DOHH2 (cell line): ENCODE measurements around the gene HES4.

Experiments
- H3F3A ChIP-seq: fragments of 200-600 bp; sonication (generic), shearing (Covaris generic); 2 replicates; pipeline ENCODE4 v1.6.0; 2016; ENCODE audit warnings: antibody characterized with exemption, mild to moderate bottlenecking; ENCODE audit not compliant: control insufficient read depth, insufficient read depth
- H3K27ac ChIP-seq: fragments of 200-600 bp; sonication (generic); 2 replicates; pipeline ENCODE4 v1.5.1; 2014; ENCODE audit warnings: low read depth, mild to moderate bottlenecking, low read length, moderate library complexity
- H3K27me3 ChIP-seq: fragments of 200-600 bp; sonication (generic); 2 replicates; pipeline ENCODE4 v1.6.1; 2014; ENCODE audit warnings: mild to moderate bottlenecking, low read length, mixed read lengths; ENCODE audit not compliant: control insufficient read depth
- H3K36me3 ChIP-seq: fragments of 200-600 bp; sonication (generic); 2 replicates; pipeline ENCODE4 v1.6.1; 2014; ENCODE audit warnings: mild to moderate bottlenecking, low read length, moderate library complexity, mixed read lengths; ENCODE audit not compliant: control insufficient read depth
- H3K4me1 ChIP-seq: fragments of 200-600 bp; sonication (generic); 2 replicates; pipeline ENCODE4 v1.6.1; 2014; ENCODE audit warnings: mild to moderate bottlenecking, low read length, mixed read lengths; ENCODE audit not compliant: control insufficient read depth
- H3K4me2 ChIP-seq: fragments of 200-600 bp; sonication (generic); 2 replicates; pipeline ENCODE4 v1.6.0; 2014; ENCODE audit warnings: mild to moderate bottlenecking, low read length, moderate library complexity
- H3K4me3 ChIP-seq: fragments of 200-600 bp; sonication (generic); 2 replicates; pipeline ENCODE4 v1.5.1; 2014; ENCODE audit warnings: mild to moderate bottlenecking, low read length, mixed read lengths
- H3K79me2 ChIP-seq: fragments of 200-600 bp; sonication (generic); 2 replicates; pipeline ENCODE4 v1.6.1; 2014; ENCODE audit warnings: mild to moderate bottlenecking, low read length, mixed read lengths; ENCODE audit not compliant: control insufficient read depth
- H3K9me2 ChIP-seq: fragments of 200-600 bp; sonication (generic); replicated peaks from 2 replicates; pipeline ENCODE4 v1.6.1; 2014; ENCODE audit warnings: mild to moderate bottlenecking, low read length, mixed read lengths; ENCODE audit not compliant: control insufficient read depth
- H3K9me3 ChIP-seq: fragments of 200-600 bp; sonication (generic); 2 replicates; pipeline ENCODE4 v1.6.1; 2014; ENCODE audit warnings: antibody characterized with exemption, low read length, mixed read lengths; ENCODE audit not compliant: control insufficient read depth, insufficient read depth
- H4K20me1 ChIP-seq: fragments of 200-600 bp; sonication (generic); 2 replicates; pipeline ENCODE4 v1.6.0; 2014; ENCODE audit warnings: low read depth, mild to moderate bottlenecking, antibody characterized with exemption, low read length, moderate library complexity; ENCODE audit not compliant: control insufficient read depth, insufficient read depth
- EZH2phosphoT487 ChIP-seq: fragments of 200-600 bp; sonication (generic); IDR thresholded peaks from 2 replicates; pipeline ENCODE4 v1.6.1; 2017; ENCODE audit warnings: borderline replicate concordance, mild to moderate bottlenecking, antibody characterized with exemption, low read length, moderate library complexity, mixed read lengths
- TF ChIP-seq, protein P1 (sequence below): fragments of 200-600 bp; sonication (generic); IDR thresholded peaks from one replicate; pipeline ENCODE4 v1.5.1; 2014; ENCODE audit warnings: antibody characterized with exemption, mild to moderate bottlenecking, low read depth, low read length; ENCODE audit not compliant: poor library complexity, severe bottlenecking

Gene HES4

DNA sequence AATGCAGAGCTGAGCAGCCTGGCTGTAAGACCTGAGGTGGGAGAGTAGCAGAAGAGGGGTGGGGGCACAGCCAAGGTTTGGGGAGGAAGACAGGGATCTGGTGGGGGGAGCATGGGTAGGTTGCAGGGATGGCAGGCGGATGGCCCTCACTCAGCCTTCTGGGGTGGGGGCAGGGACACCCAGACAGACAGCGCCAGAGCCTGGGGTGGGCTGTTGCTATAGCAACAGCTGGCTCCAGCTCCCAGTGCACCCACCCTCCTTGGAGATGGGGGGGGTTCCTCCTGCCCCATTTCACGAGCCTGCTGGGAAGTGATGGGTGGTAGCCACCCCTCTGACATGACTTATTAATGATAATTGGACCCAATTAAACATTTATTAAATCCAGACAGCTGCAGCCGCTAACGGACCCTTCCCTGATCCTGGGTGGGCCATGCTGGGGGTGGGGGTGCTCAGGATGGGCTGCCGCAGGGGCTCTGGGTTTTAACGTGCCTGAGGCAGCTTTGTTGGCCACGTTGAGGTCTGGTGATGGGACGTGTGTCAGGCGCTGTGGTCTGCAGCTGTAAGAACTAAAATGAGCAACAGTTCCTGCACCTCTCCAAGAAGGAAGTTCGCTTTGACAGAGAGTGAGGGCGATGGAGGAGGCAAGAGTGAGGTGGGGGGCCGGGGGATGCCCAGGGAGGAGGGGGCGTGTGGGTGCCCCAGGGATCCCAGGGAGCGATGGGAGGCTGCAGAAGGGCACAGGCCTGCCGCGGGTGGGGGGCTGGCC lies 39.4 kb upstream of the HES4 start:
- no peak overlapping the region for H3K4me3 ChIP-seq
- H3K36me3 ChIP-seq, result no peaks in the 10 kb centered on the region
- no peak overlapping the region for H3K4me2 ChIP-seq
- no peaks in the 10 kb centered on the region for H3K9me2 ChIP-seq
- no peaks in the 10 kb centered on the region for H3K9me3 ChIP-seq
- H3F3A ChIP-seq, result no peaks in the 10 kb centered on the region
- H4K20me1 ChIP-seq, result no peaks in the 10 kb centered on the region; the same call in 1 of the 2 replicates
- H3K27ac ChIP-seq, result no peak overlapping the region
- TF ChIP-seq, protein P1, sequence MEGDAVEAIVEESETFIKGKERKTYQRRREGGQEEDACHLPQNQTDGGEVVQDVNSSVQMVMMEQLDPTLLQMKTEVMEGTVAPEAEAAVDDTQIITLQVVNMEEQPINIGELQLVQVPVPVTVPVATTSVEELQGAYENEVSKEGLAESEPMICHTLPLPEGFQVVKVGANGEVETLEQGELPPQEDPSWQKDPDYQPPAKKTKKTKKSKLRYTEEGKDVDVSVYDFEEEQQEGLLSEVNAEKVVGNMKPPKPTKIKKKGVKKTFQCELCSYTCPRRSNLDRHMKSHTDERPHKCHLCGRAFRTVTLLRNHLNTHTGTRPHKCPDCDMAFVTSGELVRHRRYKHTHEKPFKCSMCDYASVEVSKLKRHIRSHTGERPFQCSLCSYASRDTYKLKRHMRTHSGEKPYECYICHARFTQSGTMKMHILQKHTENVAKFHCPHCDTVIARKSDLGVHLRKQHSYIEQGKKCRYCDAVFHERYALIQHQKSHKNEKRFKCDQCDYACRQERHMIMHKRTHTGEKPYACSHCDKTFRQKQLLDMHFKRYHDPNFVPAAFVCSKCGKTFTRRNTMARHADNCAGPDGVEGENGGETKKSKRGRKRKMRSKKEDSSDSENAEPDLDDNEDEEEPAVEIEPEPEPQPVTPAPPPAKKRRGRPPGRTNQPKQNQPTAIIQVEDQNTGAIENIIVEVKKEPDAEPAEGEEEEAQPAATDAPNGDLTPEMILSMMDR, result no peak
- no peak for TF ChIP-seq EZH2phosphoT487
- peaks cover 23% of the 10 kb centered on the region for H3K4me1 ChIP-seq
- peaks cover 55% of the 10 kb centered on the region for H3K27me3 ChIP-seq
- no peaks in the 10 kb centered on the region for H3K79me2 ChIP-seq

DNA sequence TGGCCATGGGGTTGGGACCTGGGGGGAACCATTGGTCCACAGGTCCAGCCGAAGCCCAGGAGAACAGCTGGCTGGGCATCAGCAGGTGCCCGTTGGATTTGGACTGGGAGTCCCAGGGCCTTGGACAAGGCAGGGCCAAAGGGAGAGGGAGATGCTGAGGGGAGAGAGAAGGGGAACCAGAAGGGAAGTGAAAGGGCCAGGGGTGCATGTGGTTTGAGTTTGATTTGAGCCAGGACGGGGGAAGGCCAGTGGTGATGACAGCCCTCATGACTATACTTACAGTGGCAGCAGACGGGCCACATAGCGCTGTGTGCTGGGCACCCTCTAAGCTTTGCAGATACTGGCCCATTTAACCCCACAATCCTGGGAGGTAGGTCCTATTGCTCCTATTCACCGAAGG lies 38.8 kb upstream of the HES4 start:
- Histone ChIP-seq H3K4me2 (no peak overlapping the region), H3K4me3 (no peak overlapping the region), H3K27ac (no peak overlapping the region), H3K79me2 (no peaks in the 10 kb centered on the region), H3K9me3 (no peaks in the 10 kb centered on the region), H4K20me1 (no peaks in the 10 kb centered on the region; the same call in 1 of the 2 replicates), H3K27me3 (peaks cover 61% of the 10 kb centered on the region), H3K36me3 (no peaks in the 10 kb centered on the region), H3K4me1 (peaks cover 27% of the 10 kb centered on the region), H3F3A (no peaks in the 10 kb centered on the region), H3K9me2 (no peaks in the 10 kb centered on the region)
- TF ChIP-seq, protein P1, result no peak
- no peak for TF ChIP-seq EZH2phosphoT487

DNA sequence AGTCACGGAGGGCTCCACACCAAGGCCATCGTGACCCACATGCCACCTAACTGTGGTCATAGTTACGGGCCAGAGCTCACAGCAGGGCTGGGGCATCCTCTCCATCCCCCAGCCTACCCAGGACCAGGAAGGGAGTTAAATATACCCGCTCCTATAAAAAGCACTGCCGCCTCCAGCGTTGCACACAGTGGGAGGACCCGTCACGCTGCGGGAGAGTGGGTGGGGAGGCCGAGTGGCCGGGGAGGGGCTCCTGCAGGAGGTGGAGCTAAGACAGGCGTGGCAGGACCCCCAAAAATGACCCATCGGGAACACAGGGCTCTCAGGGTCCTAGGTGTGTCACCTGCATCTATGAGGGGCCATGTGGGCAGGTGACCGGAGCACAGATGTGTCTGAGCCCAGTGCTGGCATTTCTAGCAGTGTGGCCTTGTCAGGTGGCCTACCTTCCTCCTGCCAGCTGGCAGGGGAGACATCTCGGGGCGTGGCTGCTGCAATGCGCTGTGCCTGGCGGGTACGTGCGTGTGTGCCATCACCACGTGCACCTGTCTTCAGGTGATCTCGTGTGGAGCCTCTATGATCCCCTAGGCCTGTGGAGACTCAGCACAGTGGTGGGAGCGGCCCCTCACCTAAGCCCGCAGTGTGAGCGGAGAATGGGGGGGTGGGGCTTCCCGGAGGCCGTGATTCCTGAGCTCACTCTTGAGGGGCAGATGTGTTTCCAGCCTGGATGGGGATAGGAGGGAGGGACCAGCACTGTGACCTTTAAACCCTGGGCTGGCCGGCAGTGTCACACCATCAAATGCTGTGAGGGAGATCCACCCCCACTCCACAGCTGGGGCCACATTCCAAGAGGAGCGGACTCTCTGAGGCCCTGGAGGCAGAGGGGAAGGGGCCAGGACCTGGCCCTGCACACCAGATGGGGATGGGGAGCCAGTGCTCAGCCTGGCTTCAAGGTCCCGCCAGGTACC lies 37.8 kb upstream of the HES4 start:
- Histone ChIP-seq H3K4me1 (peaks cover 31% of the 10 kb centered on the region), H4K20me1 (no peaks in the 10 kb centered on the region; the same call in 1 of the 2 replicates), H3F3A (no peaks in the 10 kb centered on the region), H3K79me2 (no peaks in the 10 kb centered on the region), H3K9me3 (no peaks in the 10 kb centered on the region), H3K4me3 (no peak overlapping the region), H3K27ac (no peak overlapping the region), H3K36me3 (no peaks in the 10 kb centered on the region), H3K4me2 (no peak overlapping the region), H3K27me3 (peaks cover 62% of the 10 kb centered on the region), H3K9me2 (no peaks in the 10 kb centered on the region)
- no peak for TF ChIP-seq EZH2phosphoT487
- TF ChIP-seq, protein P1, result no peak
